Epidermal melanocyte (primary cell): ENCODE measurements around the gene ZNF124.
"Not testable (repeated sequence)": the region's sequence is repeated elsewhere in the genome, so short reads cannot be mapped to it uniquely, and the experiment has no call there.

Experiments
- DNase-seq: peaks from one replicate; pipeline ENCODE4 v3.0.0; 2011; ENCODE audit warnings: low spot score; ENCODE audit not compliant: insufficient read length

Gene ZNF124

DNA sequence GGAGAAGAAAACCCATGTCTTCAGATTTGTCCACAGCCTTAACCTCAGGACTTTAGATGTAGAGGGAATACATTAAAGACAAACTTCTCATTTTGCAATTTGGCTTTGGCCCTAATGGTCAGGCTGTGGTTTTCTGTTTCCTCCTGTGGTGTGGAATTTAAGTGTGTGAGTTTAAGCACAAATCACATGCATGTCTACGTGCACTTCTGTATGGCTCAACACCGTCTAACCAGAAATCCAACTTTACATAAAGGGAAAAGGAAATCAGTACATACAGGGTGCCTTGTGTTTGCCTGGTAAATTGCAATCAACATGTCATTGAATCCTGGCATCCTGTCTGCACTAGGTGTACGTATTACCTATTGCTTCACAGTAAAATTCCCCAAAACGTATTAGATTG lies 1.2 kb upstream of the ZNF124 start:
- no peak for DNase-seq

DNA sequence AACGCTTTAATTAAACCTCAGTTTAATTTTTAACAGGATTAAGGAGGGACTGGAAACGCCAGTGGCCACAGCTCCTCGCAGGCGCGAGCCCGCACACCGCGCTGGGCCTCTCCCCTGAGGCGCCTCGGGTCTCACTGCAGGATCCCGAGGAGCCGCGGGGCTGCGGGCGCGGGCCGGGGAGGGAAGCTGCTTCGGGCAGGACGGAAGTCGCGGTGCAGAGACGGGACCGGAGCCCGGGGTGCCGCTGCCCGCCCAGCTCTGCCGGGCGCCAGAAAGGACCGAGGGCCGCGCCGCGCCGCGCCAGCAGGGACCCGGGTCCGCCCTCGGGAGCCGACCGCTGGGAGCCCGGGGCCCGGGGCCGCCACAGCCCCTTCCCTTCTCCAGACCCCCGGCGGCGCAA lies 377 bp downstream of the ZNF124 start:
- not testable (repeated sequence) for DNase-seq

DNA sequence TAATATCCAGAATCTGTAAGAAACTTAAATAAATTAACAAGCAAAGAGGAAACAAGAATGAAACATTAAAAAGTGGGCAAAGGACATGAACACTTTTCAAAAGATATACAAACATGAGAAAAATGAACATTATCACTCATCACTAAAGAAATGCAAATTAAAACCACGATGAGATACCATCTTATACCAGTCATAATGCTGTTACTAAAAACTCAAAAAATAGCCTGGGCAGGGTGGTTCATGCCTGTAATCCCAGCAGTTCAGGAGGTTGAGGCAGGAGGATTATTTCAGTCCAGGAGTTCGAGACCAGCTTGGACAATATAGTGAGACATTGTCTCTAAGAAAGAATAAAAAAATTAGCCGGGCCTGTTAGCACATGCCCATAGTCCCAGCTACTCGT lies 6.1 kb downstream of the ZNF124 start:
- no peak for DNase-seq

DNA sequence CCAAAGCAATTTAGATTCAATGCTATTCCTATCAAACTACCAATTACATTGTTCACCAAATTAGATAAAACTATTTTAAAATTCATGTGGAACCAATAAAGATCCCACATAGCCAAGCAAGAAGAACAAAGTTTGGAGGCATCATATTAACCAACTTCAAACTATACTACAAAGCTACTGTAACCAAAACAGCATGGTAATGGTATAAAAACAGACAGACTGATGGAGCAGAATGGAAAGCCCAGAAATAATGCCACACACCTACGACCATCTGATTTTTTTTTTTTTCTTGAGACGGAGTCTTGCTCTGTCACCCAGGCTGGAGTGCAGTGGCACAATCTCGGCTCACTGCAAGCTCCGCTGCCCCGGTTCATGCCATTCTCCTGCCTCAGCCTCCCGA lies 7.1 kb downstream of the ZNF124 start:
- DNase-seq = no peak

DNA sequence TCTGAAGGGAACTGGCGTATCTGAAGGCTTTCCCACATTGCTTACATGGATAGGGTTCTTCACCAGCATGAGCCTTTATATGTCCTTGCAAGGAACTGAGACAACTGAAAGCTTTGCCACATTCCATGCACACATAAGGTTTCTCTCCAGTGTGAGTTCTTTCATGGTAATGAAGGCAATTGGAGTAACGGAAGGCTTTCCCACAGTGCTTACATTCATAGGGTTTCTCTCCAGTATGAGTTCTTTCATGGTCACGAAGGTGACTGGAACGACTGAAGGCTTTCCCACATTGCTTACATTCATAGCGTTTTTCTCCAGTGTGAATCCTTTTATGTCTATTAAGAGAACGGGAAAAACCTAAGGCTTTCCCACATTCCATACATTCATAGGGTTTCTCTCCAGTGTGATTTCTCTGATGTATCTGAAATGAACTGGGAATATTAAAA lies 15.0 kb downstream of the ZNF124 start:
- DNase-seq = no peak

DNA sequence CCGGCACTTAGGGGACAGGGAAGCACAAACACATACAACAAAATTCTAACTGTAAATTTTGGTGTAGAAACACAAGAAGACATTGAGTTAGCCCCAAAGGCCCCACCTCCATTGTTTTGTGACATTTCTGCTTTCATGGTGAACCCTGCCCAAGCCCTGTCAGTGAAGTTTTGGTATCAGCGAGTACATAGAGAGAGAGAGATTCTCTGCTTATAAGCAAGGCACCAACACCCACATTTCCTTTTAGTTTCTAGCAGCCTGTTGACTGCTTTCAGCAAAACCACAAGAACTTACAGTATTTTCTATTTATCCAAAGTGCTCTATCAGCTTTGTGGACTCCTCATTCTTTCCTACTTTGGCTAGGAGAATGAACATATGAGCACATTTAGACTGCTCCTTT lies 24.0 kb downstream of the ZNF124 start:
- DNase-seq = no peak

DNA sequence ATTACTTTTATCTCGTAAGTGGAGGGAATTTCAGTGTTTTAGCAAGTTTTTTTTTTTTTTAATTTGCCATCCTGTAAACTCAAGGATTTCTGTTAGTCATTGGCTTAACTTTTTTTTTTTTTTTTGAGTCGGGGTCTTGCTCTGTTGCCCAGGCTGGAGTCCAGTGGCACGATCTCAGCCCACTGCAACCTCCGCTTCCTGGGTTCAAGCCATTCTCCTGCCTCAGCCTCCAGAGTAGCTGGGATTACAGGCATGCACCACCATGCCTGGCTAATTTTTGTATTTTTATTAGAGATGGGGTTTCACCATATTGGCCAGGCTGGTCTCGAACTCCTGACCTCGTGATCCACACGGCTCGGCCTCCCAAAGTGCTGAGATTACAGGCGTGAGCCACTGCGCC lies 24.7 kb downstream of the ZNF124 start:
- not testable (repeated sequence) for DNase-seq

DNA sequence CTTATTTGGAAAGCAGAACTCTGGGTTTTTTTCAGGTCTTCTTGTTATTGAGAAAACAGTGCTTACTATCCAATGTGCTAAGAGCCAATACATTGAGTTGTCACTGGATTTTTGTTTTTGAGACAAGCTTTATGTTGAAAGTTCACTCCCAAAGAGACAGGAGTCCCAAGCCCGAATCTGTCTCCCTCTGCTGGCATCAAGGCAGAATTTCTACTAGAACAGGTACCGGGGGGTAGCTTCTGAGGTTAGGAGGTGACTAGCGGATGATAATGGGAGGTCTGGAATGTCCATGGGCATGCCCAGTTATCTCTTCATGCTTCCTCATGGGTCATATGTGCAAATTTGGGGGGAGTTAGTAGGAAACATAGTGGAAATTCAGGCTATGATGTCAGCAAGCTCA lies 25.1 kb downstream of the ZNF124 start:
- DNase-seq = no peak

DNA sequence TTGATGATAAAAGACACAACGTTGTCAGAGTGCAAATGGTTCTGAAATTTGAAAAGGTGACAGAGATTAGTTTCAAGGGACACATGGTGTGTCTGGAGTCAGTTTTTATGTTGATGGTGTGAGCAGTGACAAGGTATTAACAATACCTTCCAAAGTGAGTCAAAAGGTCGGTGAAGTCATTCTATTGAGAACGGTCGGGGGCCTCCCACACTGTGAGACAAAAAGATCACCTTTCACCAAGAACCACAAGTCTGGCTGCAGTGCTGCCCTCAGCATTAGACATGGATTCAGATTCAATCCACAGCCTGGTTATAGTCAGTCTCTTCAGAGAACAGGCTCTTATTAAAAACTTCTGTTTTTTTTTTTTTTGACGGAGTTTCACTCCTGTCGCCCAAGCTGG lies 26.5 kb downstream of the ZNF124 start:
- DNase-seq = no peak

DNA sequence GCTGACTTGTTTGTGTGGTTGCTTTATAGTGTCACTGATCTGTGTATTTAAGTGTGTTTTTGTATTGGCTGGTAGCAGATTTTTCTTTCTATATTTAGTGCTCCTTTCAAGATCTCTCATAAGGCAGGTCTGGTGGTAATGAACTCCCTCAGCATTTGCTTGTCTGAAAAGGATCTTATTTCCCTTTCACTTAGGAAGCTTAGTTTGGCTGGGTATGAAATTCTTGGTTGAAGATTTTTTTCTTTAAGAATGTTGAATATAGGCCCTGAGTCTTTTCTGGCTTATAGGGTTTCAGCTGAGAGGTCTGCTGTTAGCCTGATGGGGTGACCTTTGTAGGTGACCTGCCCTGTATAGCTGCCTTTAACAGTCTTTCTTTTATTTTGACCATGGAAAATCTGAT lies 32.3 kb downstream of the ZNF124 start:
- DNase-seq = not testable (repeated sequence)

DNA sequence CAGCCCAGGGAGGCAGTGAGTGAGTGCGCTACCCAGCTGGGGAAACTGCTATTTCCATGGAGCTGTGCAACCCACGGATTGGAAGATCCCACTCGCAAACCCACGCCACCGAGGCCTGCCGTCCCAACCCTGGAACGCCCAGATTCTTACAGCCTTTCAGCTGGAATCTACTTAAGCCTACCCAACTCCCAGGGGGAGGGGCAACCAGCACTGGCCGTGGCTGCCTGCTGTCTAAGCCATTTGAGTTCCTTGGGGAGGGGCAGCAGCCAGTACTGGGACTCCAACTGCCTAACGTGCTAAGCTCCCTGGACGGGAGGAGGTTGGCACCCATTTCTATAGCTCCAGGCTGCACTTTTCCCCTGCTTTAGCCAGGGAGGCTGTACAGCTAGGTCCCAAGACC lies 40.6 kb downstream of the ZNF124 start:
- DNase-seq = no peak

DNA sequence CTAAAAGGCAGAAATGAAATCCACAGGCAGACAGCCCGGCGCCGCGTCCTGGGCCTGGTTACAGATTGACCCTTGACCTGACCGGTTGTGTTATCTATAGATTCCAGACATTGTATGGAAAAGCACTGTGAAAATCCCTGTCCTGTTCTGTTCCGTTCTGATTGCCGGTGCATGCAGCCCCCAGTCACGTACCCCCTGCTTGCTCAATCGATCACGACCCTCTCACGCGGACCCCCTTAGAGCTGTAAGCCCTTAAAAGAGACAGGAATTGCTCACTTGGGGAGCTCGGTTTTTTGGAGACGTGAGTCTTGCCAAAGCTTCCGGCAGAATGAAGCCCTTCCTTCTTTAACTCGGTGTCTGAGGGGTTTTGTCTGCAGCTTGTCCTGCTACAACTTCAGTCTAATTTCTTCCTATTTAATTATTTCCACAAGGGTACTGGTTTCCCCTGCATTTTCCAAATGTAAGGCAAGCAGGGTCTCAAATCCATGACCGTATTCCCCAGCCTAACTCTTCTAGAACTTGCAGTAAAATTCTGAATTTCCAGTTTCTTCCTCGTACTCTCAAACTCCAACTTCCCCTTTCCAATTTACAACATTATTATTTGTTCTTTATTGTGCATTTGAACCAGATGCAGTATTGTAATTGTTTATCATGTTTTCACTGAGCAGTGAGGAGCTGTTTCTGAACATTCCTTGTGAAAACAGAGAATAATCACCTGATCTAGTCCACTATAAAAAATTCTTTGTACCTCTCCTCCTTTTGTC lies 44.1 kb downstream of the ZNF124 start:
- not testable (repeated sequence) for DNase-seq

DNA sequence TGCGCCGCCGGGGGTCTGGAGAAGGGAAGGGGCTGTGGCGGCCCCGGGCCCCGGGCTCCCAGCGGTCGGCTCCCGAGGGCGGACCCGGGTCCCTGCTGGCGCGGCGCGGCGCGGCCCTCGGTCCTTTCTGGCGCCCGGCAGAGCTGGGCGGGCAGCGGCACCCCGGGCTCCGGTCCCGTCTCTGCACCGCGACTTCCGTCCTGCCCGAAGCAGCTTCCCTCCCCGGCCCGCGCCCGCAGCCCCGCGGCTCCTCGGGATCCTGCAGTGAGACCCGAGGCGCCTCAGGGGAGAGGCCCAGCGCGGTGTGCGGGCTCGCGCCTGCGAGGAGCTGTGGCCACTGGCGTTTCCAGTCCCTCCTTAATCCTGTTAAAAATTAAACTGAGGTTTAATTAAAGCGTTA lies 45.2 kb downstream of the ZNF124 start:
- not testable (repeated sequence) for DNase-seq

DNA sequence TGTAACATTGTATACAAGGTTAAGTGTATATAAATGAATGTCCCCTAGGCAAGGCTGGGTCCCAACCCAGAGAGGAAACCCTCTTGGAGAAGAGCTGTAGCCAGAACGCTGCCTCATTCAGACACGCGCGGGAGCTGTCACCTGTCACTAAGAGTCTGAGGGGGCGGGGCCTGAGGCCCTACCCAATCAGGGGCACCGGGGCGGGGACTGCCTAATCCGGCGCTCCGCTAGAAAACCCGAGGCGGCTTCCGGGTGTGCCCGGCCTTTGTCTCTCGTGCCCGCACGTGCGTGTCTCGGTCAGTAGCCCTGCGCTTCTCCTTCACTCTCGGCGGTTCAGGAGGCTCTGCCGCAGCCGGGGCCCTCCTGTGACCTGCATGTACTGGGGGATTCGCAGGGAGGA lies 45.7 kb downstream of the ZNF124 start:
- not testable (repeated sequence) for DNase-seq

DNA sequence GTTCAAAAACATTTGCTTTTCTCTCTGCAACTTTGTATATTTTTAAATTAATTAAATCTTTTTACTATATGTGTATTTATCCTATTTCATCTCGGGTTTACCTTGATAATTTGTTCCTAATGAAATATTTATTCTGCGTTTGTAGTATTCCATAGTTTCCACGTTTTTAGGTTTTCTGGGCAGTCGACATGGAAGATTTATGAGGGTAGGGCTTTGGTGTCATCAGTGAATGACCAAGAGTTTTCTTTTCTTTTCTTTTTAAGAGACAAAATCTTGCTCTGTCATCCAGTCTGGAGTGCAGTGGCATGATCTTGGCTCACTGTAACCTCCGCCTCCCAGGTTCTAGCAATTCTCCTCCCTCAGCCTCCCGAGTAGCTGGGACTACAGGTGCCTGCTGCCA lies 50.4 kb downstream of the ZNF124 start:
- DNase-seq = no peak

DNA sequence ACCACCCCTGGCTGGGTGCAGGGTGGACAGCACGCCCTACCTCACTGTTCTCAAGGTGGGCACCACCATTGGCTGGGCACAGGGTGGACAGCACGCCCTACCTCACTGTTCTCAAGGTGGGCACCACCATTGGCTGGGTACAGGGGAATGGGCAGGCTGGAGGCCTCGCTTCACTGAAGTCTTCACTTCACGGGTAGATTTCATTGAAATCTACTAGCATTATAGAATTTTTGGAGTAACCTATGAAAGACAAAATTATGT lies 51.5 kb downstream of the ZNF124 start:
- not testable (repeated sequence) for DNase-seq

DNA sequence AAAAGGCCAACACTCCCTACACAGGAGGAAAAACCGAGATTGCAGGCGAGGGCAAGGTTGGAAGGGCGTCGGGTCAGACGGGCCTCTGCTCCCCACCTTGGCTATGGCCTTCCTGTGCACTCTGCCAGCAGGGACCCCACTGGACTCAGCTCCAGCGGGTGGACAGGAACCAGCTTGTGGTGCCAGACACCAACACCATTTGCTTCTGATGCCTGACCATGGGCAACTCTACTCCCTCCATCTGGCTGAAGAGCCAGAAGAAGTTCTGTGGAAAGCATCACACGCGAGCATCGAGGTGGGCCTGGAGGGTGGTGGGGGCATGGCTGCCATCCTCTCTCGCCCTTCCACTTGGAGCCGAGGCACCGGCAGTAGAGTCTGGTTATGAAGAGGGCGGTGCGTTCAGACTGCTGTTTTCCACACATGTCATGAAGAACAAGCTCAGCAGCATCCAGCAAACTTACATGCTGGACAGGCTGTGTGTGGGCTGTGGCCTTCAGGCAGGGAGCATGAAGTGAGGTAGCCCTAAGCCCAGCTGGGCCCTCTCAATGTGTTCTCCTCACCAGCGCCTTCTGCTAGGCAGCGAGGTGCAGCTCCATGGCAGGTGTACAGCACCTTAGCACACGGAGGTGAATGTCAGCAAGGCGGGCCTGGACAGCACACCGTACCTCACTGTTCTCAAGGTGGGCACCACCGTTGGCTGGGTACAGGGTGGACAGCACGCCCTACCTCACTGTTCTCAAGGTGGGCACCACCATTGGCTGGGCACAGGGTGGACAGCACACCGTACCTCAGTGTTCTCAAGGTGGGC lies 52.0 kb downstream of the ZNF124 start:
- no peak for DNase-seq

DNA sequence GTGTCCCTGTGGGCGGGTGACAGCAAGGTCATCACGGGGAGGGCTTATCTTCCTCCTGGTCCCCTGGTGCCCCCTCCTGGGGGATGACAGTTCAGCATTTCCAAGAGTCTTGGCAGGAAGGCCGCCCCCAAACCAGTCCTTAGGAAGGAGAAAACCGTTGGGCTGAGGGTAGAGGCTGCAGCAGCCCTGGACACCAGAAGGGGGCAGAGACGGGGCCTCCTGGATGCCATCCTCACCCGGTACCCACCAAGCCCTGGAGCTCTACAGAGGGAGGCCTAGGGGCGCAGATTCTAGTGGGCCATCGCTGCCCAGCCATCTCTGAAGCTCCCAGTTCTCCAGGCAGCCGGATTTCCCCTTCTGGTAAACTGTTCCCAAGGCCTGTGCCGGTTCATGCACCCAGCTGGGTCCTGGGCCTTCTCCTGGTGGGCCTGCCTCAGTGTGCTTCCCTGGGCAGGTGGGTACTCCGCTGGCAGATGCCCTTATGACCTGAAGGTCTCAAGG lies 52.8 kb downstream of the ZNF124 start:
- DNase-seq = no peak

DNA sequence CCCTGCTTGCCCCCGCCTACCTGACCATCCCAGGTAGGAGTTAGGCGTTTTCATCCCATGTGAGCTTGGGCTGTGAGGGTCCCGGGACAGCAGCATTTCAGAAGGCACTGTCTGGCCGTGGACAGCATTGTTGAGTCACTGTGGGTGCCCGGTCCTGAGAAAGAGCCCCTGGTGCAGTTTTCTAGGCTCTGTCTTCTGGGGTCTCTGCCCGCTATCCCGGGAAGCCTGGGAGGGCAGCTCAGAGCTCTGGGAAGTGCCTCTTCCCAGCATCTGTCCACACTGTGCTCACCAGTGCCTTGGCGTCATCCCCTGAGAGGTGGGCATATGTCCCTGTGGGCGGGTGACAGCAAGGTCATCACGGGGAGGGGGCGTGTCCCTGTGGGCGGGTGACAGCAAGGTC lies 56.3 kb downstream of the ZNF124 start:
- no peak for DNase-seq

DNA sequence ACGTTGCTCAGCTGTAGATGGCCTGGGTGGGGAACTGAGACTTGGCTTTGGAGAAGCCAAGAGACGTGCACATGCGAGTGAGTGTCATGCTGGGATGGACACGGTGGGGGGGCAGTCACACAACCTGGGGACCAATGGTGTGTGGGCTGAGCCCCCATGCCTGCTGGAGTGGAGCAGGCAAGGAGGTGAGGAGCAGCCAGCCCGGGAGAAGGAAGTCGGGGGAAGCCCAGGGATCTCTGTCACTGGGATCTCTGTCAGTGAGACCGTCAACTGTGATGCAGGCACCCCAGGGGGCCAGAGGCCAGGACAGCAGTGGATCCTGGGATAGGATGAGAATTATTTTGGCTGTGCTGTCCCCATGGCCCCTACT lies 56.7 kb downstream of the ZNF124 start:
- DNase-seq = no peak

DNA sequence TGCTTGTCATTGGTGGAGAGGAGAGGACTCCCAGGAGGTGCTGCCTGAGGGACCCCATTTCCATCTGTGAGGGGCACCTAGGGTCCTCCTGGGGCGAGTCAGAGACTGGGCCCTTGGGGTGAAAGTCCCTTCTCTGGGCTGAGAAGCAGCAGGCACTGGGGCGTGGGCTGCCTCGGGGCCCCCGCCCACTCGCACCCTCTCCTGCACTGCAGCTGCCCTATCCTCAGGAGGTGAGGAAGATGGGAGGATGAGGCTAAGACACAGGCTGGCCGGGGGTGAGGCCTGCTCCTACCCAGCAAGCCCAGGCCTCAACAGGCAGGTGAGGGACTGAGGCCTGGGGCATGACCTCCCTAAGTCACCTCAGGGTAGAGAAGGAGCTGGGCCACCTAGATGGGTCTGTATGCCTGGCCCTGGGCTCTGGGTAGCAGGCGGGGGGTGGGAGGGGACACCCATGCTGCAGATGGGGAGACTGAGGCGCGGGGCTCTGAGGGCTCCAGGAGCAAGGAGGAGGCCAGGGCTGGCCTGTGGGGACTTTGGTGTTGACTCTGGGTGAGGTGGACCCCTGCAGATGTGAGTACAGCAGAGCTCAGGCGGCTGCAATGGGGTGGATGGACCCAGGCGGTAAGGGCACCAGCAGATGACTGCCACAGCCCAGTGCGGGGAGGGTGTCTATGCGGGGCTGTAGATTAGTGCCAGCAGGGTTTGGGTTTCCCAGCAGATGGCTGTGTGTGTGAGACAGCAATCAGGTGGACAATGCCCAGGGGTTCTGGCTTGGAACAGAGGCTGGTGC lies 57.3 kb downstream of the ZNF124 start:
- no peak for DNase-seq

DNA sequence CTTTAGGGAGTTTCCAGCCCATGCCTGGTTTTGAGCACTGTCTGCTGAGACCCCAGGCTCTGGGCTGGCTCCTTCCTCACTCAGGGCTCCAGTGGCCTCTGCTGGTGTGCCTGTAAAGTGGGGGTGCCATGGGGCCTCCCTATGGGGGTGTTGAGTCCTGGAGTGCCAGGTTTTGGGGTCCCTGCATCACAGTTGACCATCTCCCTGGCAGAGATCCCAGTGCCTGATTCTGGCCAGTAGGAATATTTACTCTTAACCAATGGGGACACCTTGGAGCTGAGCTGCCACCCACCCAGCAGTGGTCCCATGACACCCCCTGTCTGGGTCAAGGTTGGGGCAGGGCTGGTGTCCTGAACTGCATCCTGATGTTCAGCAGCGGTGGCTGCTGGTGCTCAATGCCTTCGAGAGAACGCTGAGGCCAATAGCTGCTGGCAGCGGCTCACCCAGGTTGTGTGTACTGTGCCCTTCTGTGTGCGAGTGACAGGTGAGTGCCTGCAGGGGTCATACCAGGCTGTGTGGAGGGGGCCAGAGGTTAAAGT lies 58.0 kb downstream of the ZNF124 start:
- DNase-seq = no peak
